CD4-positive, alpha-beta memory T cell (primary cell): Measurements from ENCODE around the gene KCNAB2. TPM values are rescaled to one million over a fixed set of nuclear protein-coding genes. Genes with fewer than 3 reads are reported as not detected.
A peak's percentile ranks its signal among the peaks of the same experiment; 100 is the strongest.

Experiments used
- CTCF ChIA-PET: fragments of 350-600 bp; sonication (Branson Sonifier 250); formaldehyde crosslinking; loops from one replicate; lab custom pipeline; 2021; ENCODE audit warnings: inconsistent platforms; ENCODE audit not compliant: partially characterized antibody; lab: Charles Lee
- POLR2A ChIA-PET: fragments of 350-600 bp; sonication (Branson Sonifier 250); formaldehyde crosslinking; loops from one replicate; lab custom pipeline; 2021; ENCODE audit not compliant: partially characterized antibody; lab: Charles Lee
- DNase-seq, 5 donors: peaks; one replicate each; pipeline versions ENCODE4 v3.0.0 to v3.0.0-alpha.2; 2020 to 2022; ENCODE audit warnings: mixed read lengths in 1 of 5
- H3K27ac ChIP-seq: one replicate; pipeline ENCODE4 v1.7.0; 2013; ENCODE audit warnings: low read depth, low read length
- H3K27me3 ChIP-seq: 2 replicates; pipeline ENCODE4 v1.7.0; 2013; ENCODE audit warnings: mild to moderate bottlenecking, low read length, moderate library complexity; ENCODE audit not compliant: insufficient read depth
- H3K36me3 ChIP-seq: 2 replicates; pipeline ENCODE4 v1.7.0; 2013; ENCODE audit warnings: mild to moderate bottlenecking, low read length, moderate library complexity; ENCODE audit not compliant: insufficient read depth
- H3K4me1 ChIP-seq: 2 replicates; pipeline ENCODE4 v1.7.0; 2013; ENCODE audit warnings: mild to moderate bottlenecking, low read length, moderate library complexity; ENCODE audit not compliant: insufficient read depth
- H3K4me3 ChIP-seq, 2 donors: one replicate each; pipeline ENCODE4 v1.7.0; 2013; ENCODE audit warnings: low read length in 2 of 2, mild to moderate bottlenecking in 1 of 2
- H3K9me3 ChIP-seq, 2 donors: one replicate each; pipeline ENCODE4 v1.7.0; 2013; ENCODE audit warnings: low read length in 2 of 2, control low read depth in 1 of 2; ENCODE audit not compliant: control insufficient read depth in 1 of 2
- H3K27ac Mint-ChIP-seq, 7 donors: one replicate each; pipeline ENCODE4 v1.8.0; 2020 to 2021; ENCODE audit warnings: mixed read lengths in 7 of 7, mild to moderate bottlenecking in 6 of 7, inconsistent platforms in 3 of 7, moderate library complexity in 3 of 7
- H3K27me3 Mint-ChIP-seq, 2 donors: one replicate each; pipeline ENCODE4 v1.8.0; 2020 to 2021; ENCODE audit warnings: mixed read lengths in 2 of 2
- H3K36me3 Mint-ChIP-seq, 2 donors: one replicate each; pipeline ENCODE4 v1.8.0; 2020 to 2021; ENCODE audit warnings: mixed read lengths in 2 of 2, inconsistent platforms in 1 of 2, mild to moderate bottlenecking in 1 of 2
- H3K4me1 Mint-ChIP-seq, 4 donors: one replicate each; pipeline ENCODE4 v1.8.0; 2020 to 2021; ENCODE audit warnings: mixed read lengths in 4 of 4, mild to moderate bottlenecking in 1 of 4
- H3K4me3 Mint-ChIP-seq, 8 donors: one replicate each; pipeline ENCODE4 v1.8.0; 2020 to 2021; ENCODE audit warnings: mixed read lengths in 8 of 8, mild to moderate bottlenecking in 7 of 8, moderate library complexity in 6 of 8, inconsistent platforms in 3 of 8
- H3K9me3 Mint-ChIP-seq, 8 donors: one replicate each; pipeline ENCODE4 v1.8.0; 2020 to 2021; ENCODE audit warnings: mixed read lengths in 8 of 8, mild to moderate bottlenecking in 5 of 8, inconsistent platforms in 3 of 8, moderate library complexity in 1 of 8
- intact Hi-C: fragments of 100-400 bp; cut with micrococcal nuclease; formaldehyde crosslinking; loops from one replicate; pipeline ENCODE4 v1.15.1; 2023
- polyA plus RNA-seq, 2 donors: library from polyadenylated mRNA; unstranded; fragments of 300-500 nt; fragmentation: Illumina TruSeq; gene quantifications; one replicate each; pipeline ENCODE4 v1.2.3, GENCODE V29; 2021
- total RNA-seq, 2 experiments: library from RNA; stranded (reverse); gene quantifications; one replicate each; pipeline ENCODE4 v1.2.3, GENCODE V29; 2021

Gene KCNAB2
- total and polyA plus RNA-seq, 4 experiments from 2014 or later = 20.9 to 197 (median 121) TPM

DNA sequence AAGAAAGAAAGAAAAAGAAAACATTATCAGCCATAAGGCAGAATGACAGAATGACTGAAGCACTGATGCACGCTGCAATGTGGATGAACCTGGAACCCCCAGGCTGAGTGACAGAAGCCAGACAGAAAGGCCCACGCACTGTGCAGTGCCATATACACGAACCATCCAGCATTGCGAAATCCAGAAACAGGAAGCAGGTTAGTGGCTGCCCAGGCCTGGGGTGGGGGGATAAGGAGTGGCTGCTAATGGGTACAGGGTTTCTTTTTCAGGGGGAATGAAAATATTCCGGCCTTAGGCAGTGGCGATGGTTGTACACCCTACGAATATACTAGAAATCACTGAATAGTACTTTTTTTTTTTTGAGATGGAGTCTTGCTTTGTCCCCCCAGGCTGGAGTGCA lies 77.4 kb downstream of the KCNAB2 start:
- Mint-ChIP-seq H3K9me3 (no peaks in the 10 kb centered on the region), H3K36me3 (no peaks in the 10 kb centered on the region), H3K4me1 (peaks cover 0 to 2% (median under 1%) of the 10 kb centered on the region in 4 donors), H3K27me3 (peaks cover 3% of the 10 kb centered on the region in 2 donors), H3K4me3 (no peak overlapping the region), H3K27ac (no peak overlapping the region)
- POLR2A ChIA-PET = no interaction called here
- CTCF ChIA-PET = no interaction called here
- intact Hi-C loops = no loop called here
- H3K27ac ChIP-seq = no peak overlapping the region
- no peaks in the 10 kb centered on the region for H3K9me3 ChIP-seq
- H3K4me3 ChIP-seq = no peak overlapping the region
- H3K4me1 ChIP-seq = no peaks in the 10 kb centered on the region
- no peaks in the 10 kb centered on the region for H3K36me3 ChIP-seq
- H3K27me3 ChIP-seq = no peaks in the 10 kb centered on the region
- no peak for DNase-seq

GRCh38 chr1:6123816-6124215 lies 78.1 kb downstream of the KCNAB2 start:
- no peak for DNase-seq
- Mint-ChIP-seq H3K27ac (no peak overlapping the region), H3K9me3 (no peaks in the 10 kb centered on the region), H3K27me3 (peaks cover 2 to 3% of the 10 kb centered on the region in 2 donors), H3K4me1 (peaks cover 0 to 2% (median under 1%) of the 10 kb centered on the region in 4 donors), H3K4me3 (no peak overlapping the region), H3K36me3 (no peaks in the 10 kb centered on the region)
- intact Hi-C loops = no loop called here
- no peaks in the 10 kb centered on the region for H3K4me1 ChIP-seq
- no peaks in the 10 kb centered on the region for H3K27me3 ChIP-seq
- POLR2A ChIA-PET = no interaction called here
- no peak overlapping the region for H3K4me3 ChIP-seq
- CTCF ChIA-PET = no interaction called here
- H3K9me3 ChIP-seq = no peaks in the 10 kb centered on the region
- H3K27ac ChIP-seq = no peak overlapping the region
- H3K36me3 ChIP-seq = no peaks in the 10 kb centered on the region

DNA sequence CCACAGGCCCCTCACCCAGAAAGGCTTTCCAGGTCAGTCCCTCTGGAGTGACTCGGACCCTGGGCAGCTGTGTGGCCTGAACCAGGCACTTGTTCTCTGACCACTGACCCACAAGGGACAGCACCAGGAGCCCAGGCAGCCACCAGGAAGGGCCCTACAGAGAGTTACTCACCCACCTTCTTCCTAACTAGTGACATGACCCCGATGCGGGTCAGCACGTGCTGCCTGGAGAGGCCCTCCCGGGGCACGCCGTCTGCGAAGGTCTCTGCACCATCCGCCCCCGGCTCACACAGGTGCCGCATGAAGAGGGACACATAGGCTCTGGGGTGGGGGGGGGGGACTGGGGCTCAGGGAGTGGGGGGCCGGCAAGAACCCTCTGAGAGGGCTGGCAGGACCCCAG lies 78.7 kb downstream of the KCNAB2 start:
- H3K4me1 Mint-ChIP-seq = peaks cover 0 to 2% (median under 1%) of the 10 kb centered on the region in 4 donors
- no peak overlapping the region for H3K4me3 Mint-ChIP-seq
- Histone ChIP-seq H3K27ac (no peak overlapping the region), H3K36me3 (no peaks in the 10 kb centered on the region), H3K9me3 (no peaks in the 10 kb centered on the region), H3K27me3 (no peaks in the 10 kb centered on the region), H3K4me1 (no peaks in the 10 kb centered on the region), H3K4me3 (no peak overlapping the region)
- H3K9me3 Mint-ChIP-seq = no peaks in the 10 kb centered on the region
- intact Hi-C loops = no loop called here
- H3K27ac Mint-ChIP-seq = no peak overlapping the region
- peaks cover 2 to 3% of the 10 kb centered on the region in 2 donors for H3K27me3 Mint-ChIP-seq
- CTCF ChIA-PET = no interaction called here
- DNase-seq = no peak
- POLR2A ChIA-PET = no interaction called here
- H3K36me3 Mint-ChIP-seq = no peaks in the 10 kb centered on the region

- no peaks in the 10 kb centered on the region for H3K36me3 Mint-ChIP-seq
- H3K9me3 ChIP-seq = no peaks in the 10 kb centered on the region
- ChIA-PET CTCF (no interaction called here), POLR2A (no interaction called here)
- peaks cover 0 to 2% (median under 1%) of the 10 kb centered on the region in 4 donors for H3K4me1 Mint-ChIP-seq
- intact Hi-C loops = no loop called here
- H3K4me3 Mint-ChIP-seq = no peak overlapping the region
- DNase-seq = no peak
- no peaks in the 10 kb centered on the region for H3K36me3 ChIP-seq
- peaks cover 2 to 3% of the 10 kb centered on the region in 2 donors for H3K27me3 Mint-ChIP-seq
- H3K27me3 ChIP-seq = no peaks in the 10 kb centered on the region
- H3K27ac ChIP-seq = no peak overlapping the region
- H3K4me1 ChIP-seq = no peaks in the 10 kb centered on the region
- no peak overlapping the region for H3K27ac Mint-ChIP-seq
- H3K4me3 ChIP-seq = no peak overlapping the region
- H3K9me3 Mint-ChIP-seq = no peaks in the 10 kb centered on the region
Observed at GRCh38 chr1:6124746-6125365, 79.2 kb downstream of the KCNAB2 start.

- Histone ChIP-seq H3K27ac (no peak overlapping the region), H3K9me3 (no peaks in the 10 kb centered on the region), H3K4me1 (no peaks in the 10 kb centered on the region), H3K36me3 (no peaks in the 10 kb centered on the region), H3K4me3 (no peak overlapping the region), H3K27me3 (no peaks in the 10 kb centered on the region)
- Mint-ChIP-seq H3K9me3 (no peaks in the 10 kb centered on the region), H3K36me3 (no peaks in the 10 kb centered on the region), H3K27ac (peak overlapping the region in 1 of 7 donors; percentile 77), H3K27me3 (peaks cover 2 to 3% of the 10 kb centered on the region in 2 donors), H3K4me1 (peaks cover 0 to 2% (median under 1%) of the 10 kb centered on the region in 4 donors), H3K4me3 (no peak overlapping the region)
- intact Hi-C loops = no loop called here
- ChIA-PET POLR2A (no interaction called here), CTCF (no interaction called here)
- DNase-seq = no peak
Observed at GRCh38 chr1:6125366-6125765, 79.7 kb downstream of the KCNAB2 start.

- H3K27ac Mint-ChIP-seq = no peak overlapping the region
- Histone ChIP-seq H3K4me1 (no peaks in the 10 kb centered on the region), H3K4me3 (no peak overlapping the region), H3K27ac (no peak overlapping the region), H3K36me3 (no peaks in the 10 kb centered on the region), H3K9me3 (no peaks in the 10 kb centered on the region), H3K27me3 (no peaks in the 10 kb centered on the region)
- peaks cover 2 to 3% of the 10 kb centered on the region in 2 donors for H3K27me3 Mint-ChIP-seq
- intact Hi-C loops = no loop called here
- CTCF ChIA-PET = no interaction called here
- H3K36me3 Mint-ChIP-seq = no peaks in the 10 kb centered on the region
- H3K9me3 Mint-ChIP-seq = no peaks in the 10 kb centered on the region
- H3K4me3 Mint-ChIP-seq = peak overlapping the region in 1 of 8 donors; percentile 48
- DNase-seq = no peak
- peaks cover 0 to 2% (median under 1%) of the 10 kb centered on the region in 4 donors for H3K4me1 Mint-ChIP-seq
- POLR2A ChIA-PET = no interaction called here
Observed at GRCh38 chr1:6126028-6126427, 80.3 kb downstream of the KCNAB2 start.

DNA sequence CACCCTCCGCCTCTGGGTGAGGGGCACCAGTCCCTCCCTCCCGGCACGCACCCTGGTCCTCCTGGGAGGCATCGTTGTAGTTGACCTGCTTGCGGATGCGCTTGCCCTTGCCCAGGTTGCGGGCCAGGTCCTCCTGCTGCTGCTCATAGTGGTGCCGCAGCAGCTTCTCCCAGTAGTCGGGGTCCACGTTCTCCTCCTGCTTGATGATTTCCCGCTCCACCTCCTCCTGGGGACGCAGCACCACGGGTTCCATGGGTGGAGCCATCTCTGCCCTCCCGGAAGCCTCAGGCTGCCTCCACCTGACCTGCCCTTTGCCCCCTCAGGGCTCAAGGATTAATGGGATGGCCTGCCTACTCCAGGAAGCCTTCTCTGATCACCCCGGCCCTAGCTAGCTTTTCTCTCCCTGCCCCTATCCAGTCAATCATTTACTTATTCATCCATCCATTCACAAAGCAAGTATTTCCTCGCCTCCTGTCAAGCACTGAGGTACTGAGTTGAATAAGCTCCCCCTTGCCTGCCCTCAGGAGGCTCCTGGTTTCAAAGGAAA lies 80.9 kb downstream of the KCNAB2 start:
- peak overlapping the region in 1 of 7 donors; percentile 37 for H3K27ac Mint-ChIP-seq
- H3K36me3 Mint-ChIP-seq = no peaks in the 10 kb centered on the region
- peaks cover 0 to 2% (median under 1%) of the 10 kb centered on the region in 4 donors for H3K4me1 Mint-ChIP-seq
- H3K27me3 ChIP-seq = no peaks in the 10 kb centered on the region
- ChIA-PET POLR2A (no interaction called here), CTCF (no interaction called here)
- no peaks in the 10 kb centered on the region for H3K36me3 ChIP-seq
- DNase-seq = no peak
- no peaks in the 10 kb centered on the region for H3K9me3 Mint-ChIP-seq
- no peaks in the 10 kb centered on the region for H3K9me3 ChIP-seq
- no peak overlapping the region for H3K27ac ChIP-seq
- peak overlapping the region in 1 of 8 donors; percentile 39 for H3K4me3 Mint-ChIP-seq
- H3K27me3 Mint-ChIP-seq = peaks cover 2 to 3% of the 10 kb centered on the region in 2 donors
- H3K4me3 ChIP-seq = no peak overlapping the region
- H3K4me1 ChIP-seq = no peaks in the 10 kb centered on the region
- intact Hi-C loops = no loop called here
